Gastroesophageal sphincter (tissue), 3 donors: ENCODE measurements around the gene SHISAL2B.

Experiments
- CTCF ChIP-seq, 4 experiments: fragments of 200-600 bp in 2 of 4; fragments of 450-650 bp in 2 of 4; sonication (generic) in 1 of 4; IDR thresholded peaks; one replicate each; pipeline ENCODE4 v1.5.1; 2017 to 2019; ENCODE audit warnings: antibody characterized with exemption in 4 of 4, mild to moderate bottlenecking in 2 of 4, moderate library complexity in 2 of 4
- POLR2A ChIP-seq, 2 donors: fragments of 450-650 bp; IDR thresholded peaks; one replicate each; pipeline ENCODE4 v1.6.1; 2017; ENCODE audit warnings: antibody characterized with exemption in 2 of 2, mild to moderate bottlenecking in 2 of 2, moderate library complexity in 1 of 2
- POLR2AphosphoS5 ChIP-seq: sonication (generic); formaldehyde crosslinking; IDR thresholded peaks from one replicate; pipeline ENCODE4 v1.6.1; 2017; ENCODE audit warnings: antibody characterized with exemption

GRCh38 chr5:64766941-64767340, 76.6 kb downstream of the SHISAL2B start:
- TF ChIP-seq CTCF (IDR thresholded peaks at IDR 0.05) (no peak), POLR2A (IDR thresholded peaks at IDR 0.05) (no peak), POLR2AphosphoS5 (no peak)
